ENCODE data around the gene SPIRE2. TPM values are rescaled to one million over a fixed set of nuclear protein-coding genes. Genes with fewer than 3 reads are reported as not detected.

Gene SPIRE2
- total RNA-seq, 1 donor: 0.72 TPM

GRCh38 chr16:89917773-89918452, 89.6 kb downstream of the SPIRE2 start:
- peak overlapping the region; percentile 61 for H3K27ac ChIP-seq (ENCODE audit: low read depth, low read length)

GRCh38 chr16:89918453-89919347, 90.4 kb downstream of the SPIRE2 start, which contains the start of gene MC1R:
TSS of gene MC1R (plus strand) at chr16:89918862. CDS start at chr16:89919259, 397 bp downstream.
- H3K27me3 ChIP-seq (ENCODE audit: insufficient read depth, low read length): no peaks in the 10 kb centered on the region
- peak; percentile 94 for DNase-seq (ENCODE audit: insufficient read length, low spot score, missing footprints)
- peak within 1 kb of the TSS; percentile 69 for H2AFZ ChIP-seq (ENCODE audit: low read length)
- peaks cover 2% of the 10 kb centered on the region for H4K20me1 ChIP-seq (ENCODE audit: insufficient read depth, low read length)
- H3K27ac ChIP-seq (ENCODE audit: low read depth, low read length): peak within 1 kb of the TSS; percentile 61
- peak within 1 kb of the TSS; percentile 72 for H3K4me3 ChIP-seq (ENCODE audit: insufficient read depth, low read length)
- no peaks in the 10 kb centered on the region for H3K36me3 ChIP-seq (ENCODE audit: insufficient read depth, low read length)
- H3K79me2 ChIP-seq (ENCODE audit: insufficient read depth, low read length): peaks cover 19% of the 10 kb centered on the region
- peak within 1 kb of the TSS; percentile 98 for H3K4me2 ChIP-seq (ENCODE audit: insufficient read depth, low read length)
- no peaks in the 10 kb centered on the region for H3K9me3 ChIP-seq (ENCODE audit: low read depth, low read length)
- peak; percentile 50 for TF ChIP-seq CTCF (IDR thresholded peaks at IDR 0.05; ENCODE audit: extremely low read depth, low read depth, low read length)
- H3K4me1 ChIP-seq (ENCODE audit: insufficient read depth, low read length): peaks cover 48% of the 10 kb centered on the region

More at GRCh38 chr16:89917773-89918452, 89.6 kb downstream of the SPIRE2 start:
- H3K79me2 ChIP-seq (ENCODE audit: insufficient read depth, low read length): peaks cover 14% of the 10 kb centered on the region
- no peak for TF ChIP-seq CTCF (IDR thresholded peaks at IDR 0.05; ENCODE audit: extremely low read depth, low read depth, low read length)
- H3K27me3 ChIP-seq (ENCODE audit: insufficient read depth, low read length): no peaks in the 10 kb centered on the region
- peak overlapping the region; percentile 72 for H3K4me3 ChIP-seq (ENCODE audit: insufficient read depth, low read length)
- H3K4me1 ChIP-seq (ENCODE audit: insufficient read depth, low read length): peaks cover 48% of the 10 kb centered on the region
- H3K9me3 ChIP-seq (ENCODE audit: low read depth, low read length): no peaks in the 10 kb centered on the region
- peak overlapping the region; percentile 89 for H3K4me2 ChIP-seq (ENCODE audit: insufficient read depth, low read length)
- peak; percentile 95 for DNase-seq (ENCODE audit: insufficient read length, low spot score, missing footprints)
- H3K36me3 ChIP-seq (ENCODE audit: insufficient read depth, low read length): peaks cover under 1% of the 10 kb centered on the region
- H4K20me1 ChIP-seq (ENCODE audit: insufficient read depth, low read length): no peaks in the 10 kb centered on the region
- H2AFZ ChIP-seq (ENCODE audit: low read length): peak overlapping the region; percentile 69

- Histone ChIP-seq H3K27me3 (ENCODE audit: insufficient read depth, low read length) (no peaks in the 10 kb centered on the region), H3K27ac (ENCODE audit: low read depth, low read length) (peak overlapping the region; percentile 100), H4K20me1 (ENCODE audit: insufficient read depth, low read length) (peaks cover 13% of the 10 kb centered on the region), H3K36me3 (ENCODE audit: insufficient read depth, low read length) (no peaks in the 10 kb centered on the region), H3K4me1 (ENCODE audit: insufficient read depth, low read length) (peaks cover 58% of the 10 kb centered on the region), H3K79me2 (ENCODE audit: insufficient read depth, low read length) (peaks cover 30% of the 10 kb centered on the region), H3K9me3 (ENCODE audit: low read depth, low read length) (no peaks in the 10 kb centered on the region), H2AFZ (ENCODE audit: low read length) (no peak overlapping the region), H3K4me3 (ENCODE audit: insufficient read depth, low read length) (peak overlapping the region; percentile 46), H3K4me2 (ENCODE audit: insufficient read depth, low read length) (peak overlapping the region; percentile 98)
- no peak for TF ChIP-seq CTCF (IDR thresholded peaks at IDR 0.05; ENCODE audit: extremely low read depth, low read depth, low read length)
- DNase-seq (ENCODE audit: insufficient read length, low spot score, missing footprints): peak; percentile 75
Measured at GRCh38 chr16:89919535-89920406, 91.5 kb downstream of the SPIRE2 start.

Measured in osteoblast (primary cell).